Karpas-422 (cell line): ENCODE measurements around the gene JTB. TPM values are rescaled to one million over a fixed set of nuclear protein-coding genes. Genes with fewer than 3 reads are reported as not detected.
A peak's percentile ranks its signal among the peaks of the same experiment; 100 is the strongest.

ENCODE experiments used
- DNase-seq: peaks from one replicate; pipeline ENCODE4 v3.0.0-alpha.2; 2015
- H2AFZ ChIP-seq: fragments of 200-600 bp; sonication (generic); 2 replicates; pipeline ENCODE4 v1.6.1; 2014; ENCODE audit warnings: antibody characterized with exemption, low read length, mixed read lengths
- H3K27ac ChIP-seq: fragments of 200-600 bp; sonication (generic); 2 replicates; pipeline ENCODE4 v1.5.1; 2014; ENCODE audit warnings: mild to moderate bottlenecking, low read length, moderate library complexity
- H3K27me3 ChIP-seq: fragments of 200-600 bp; sonication (generic); 2 replicates; pipeline ENCODE4 v1.6.1; 2014; ENCODE audit warnings: low read length, mixed read lengths
- H3K36me3 ChIP-seq: fragments of 200-600 bp; sonication (generic); 2 replicates; pipeline ENCODE4 v1.6.1; 2014; ENCODE audit warnings: low read length, mixed read lengths; ENCODE audit not compliant: insufficient read depth
- H3K4me1 ChIP-seq: fragments of 200-600 bp; sonication (generic); 2 replicates; pipeline ENCODE4 v1.6.1; 2014; ENCODE audit warnings: mild to moderate bottlenecking, low read length, mixed read lengths
- H3K4me2 ChIP-seq: fragments of 200-600 bp; sonication (generic); 2 replicates; pipeline ENCODE4 v1.6.1; 2014; ENCODE audit warnings: low read length, low read depth, mild to moderate bottlenecking; ENCODE audit not compliant: poor library complexity, severe bottlenecking
- H3K4me3 ChIP-seq: fragments of 200-600 bp; sonication (generic); 2 replicates; pipeline ENCODE4 v1.5.1; 2014; ENCODE audit warnings: mild to moderate bottlenecking, antibody characterized with exemption, low read length, mixed read lengths
- H3K79me2 ChIP-seq: fragments of 200-600 bp; sonication (generic); 2 replicates; pipeline ENCODE4 v1.6.1; 2014; ENCODE audit warnings: mild to moderate bottlenecking, low read length, mixed read lengths
- H3K9ac ChIP-seq: fragments of 200-600 bp; sonication (generic); 2 replicates; pipeline ENCODE4 v1.6.0; 2014; ENCODE audit warnings: low read length
- H3K9me2 ChIP-seq: fragments of 200-600 bp; sonication (generic), shearing (Covaris generic); replicated peaks from 2 replicates; pipeline ENCODE4 v1.6.0; 2014; ENCODE audit warnings: mild to moderate bottlenecking, low read length, moderate library complexity; ENCODE audit not compliant: insufficient read depth
- H3K9me3 ChIP-seq: fragments of 300-700, 200-600 bp; sonication (generic); 2 replicates; pipeline ENCODE4 v1.6.1; 2014; ENCODE audit warnings: low read length, mixed read lengths
- H4K20me1 ChIP-seq: fragments of 200-600 bp; sonication (generic); 2 replicates; pipeline ENCODE4 v1.6.1; 2014; ENCODE audit warnings: mild to moderate bottlenecking, antibody characterized with exemption, low read length, low read depth; ENCODE audit not compliant: insufficient read depth
- total RNA-seq: library from RNA; depleted of rRNA; stranded (reverse); fragments of >200 nt; shearing (Covaris generic); gene quantifications from 2 replicates; pipeline ENCODE4 v1.2.3, GENCODE V29; 2014; ENCODE audit warnings: low replicate concordance

The JTB gene
- total RNA-seq, 1 experiment from 2014 or later = 314 TPM

- no peaks in the 10 kb centered on the region for H3K9me2 ChIP-seq
- peaks cover 21% of the 10 kb centered on the region; the same call in 1 of the 2 replicates for H3K36me3 ChIP-seq
- peak overlapping the region; percentile 65 for H3K27ac ChIP-seq
- H3K9me3 ChIP-seq = no peaks in the 10 kb centered on the region
- peaks cover 60% of the 10 kb centered on the region for H3K79me2 ChIP-seq
- H3K4me3 ChIP-seq = peak overlapping the region; percentile 81
- H4K20me1 ChIP-seq = peaks cover 20% of the 10 kb centered on the region; the same call in 1 of the 2 replicates
- no peaks in the 10 kb centered on the region for H3K27me3 ChIP-seq
- H3K4me2 ChIP-seq = peak overlapping the region; percentile 86
- peaks cover 50% of the 10 kb centered on the region for H3K4me1 ChIP-seq
- no peak overlapping the region; the same call in 1 of the 2 replicates for H2AFZ ChIP-seq
- H3K9ac ChIP-seq = peak overlapping the region; percentile 91
- DNase-seq = peak; percentile 48
These were observed 20.3 kb downstream of the JTB start for GRCh38 chr1:153956997-153957715.

GRCh38 chr1:153954826-153955225 lies 22.6 kb downstream of the JTB start:
- Histone ChIP-seq H3K36me3 (peaks cover 21% of the 10 kb centered on the region; the same call in 1 of the 2 replicates), H3K4me2 (no peak overlapping the region), H3K4me3 (no peak overlapping the region)

DNA sequence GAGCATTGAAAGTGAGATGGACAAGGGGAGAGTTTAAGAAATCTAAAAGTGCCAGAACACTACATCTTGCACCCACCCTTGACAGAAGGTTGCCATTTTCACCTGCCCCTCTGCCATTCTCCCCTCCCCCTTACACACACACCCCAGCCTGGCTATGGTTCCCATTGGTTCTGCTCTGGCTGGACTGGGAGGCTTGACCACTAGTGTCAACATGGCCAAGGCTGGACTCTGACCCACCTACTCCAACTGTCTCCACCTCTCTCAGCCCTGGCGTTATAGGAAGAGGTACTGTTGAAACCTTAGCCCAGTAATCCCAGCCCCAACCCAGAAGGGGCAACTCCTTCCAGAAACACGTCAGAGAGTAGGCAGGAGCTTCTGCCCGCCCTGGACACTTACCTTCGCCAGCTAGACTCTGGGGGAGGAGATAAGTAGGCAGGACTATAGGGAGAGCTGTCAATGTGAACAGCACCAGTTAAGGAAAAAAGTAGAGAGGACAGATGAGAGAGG lies 23.6 kb downstream of the JTB start:
- Histone ChIP-seq H3K4me1 (peaks cover 22% of the 10 kb centered on the region), H4K20me1 (peaks cover 20% of the 10 kb centered on the region; the same call in 1 of the 2 replicates), H3K9me3 (no peaks in the 10 kb centered on the region), H3K9me2 (no peaks in the 10 kb centered on the region), H3K4me3 (no peak overlapping the region), H3K79me2 (peaks cover 50% of the 10 kb centered on the region), H3K36me3 (peaks cover 21% of the 10 kb centered on the region; the same call in 1 of the 2 replicates), H3K4me2 (no peak overlapping the region), H3K27me3 (no peaks in the 10 kb centered on the region), H3K27ac (no peak overlapping the region), H3K9ac (no peak overlapping the region), H2AFZ (no peak overlapping the region)
- no peak for DNase-seq

More at GRCh38 chr1:153954826-153955225, 22.6 kb downstream of the JTB start:
- no peak overlapping the region for H3K9ac ChIP-seq
- H3K4me1 ChIP-seq = peaks cover 31% of the 10 kb centered on the region
- H4K20me1 ChIP-seq = peaks cover 20% of the 10 kb centered on the region; the same call in 1 of the 2 replicates
- no peaks in the 10 kb centered on the region for H3K27me3 ChIP-seq
- H2AFZ ChIP-seq = no peak overlapping the region
- H3K9me3 ChIP-seq = no peaks in the 10 kb centered on the region
- no peak for DNase-seq
- H3K79me2 ChIP-seq = peaks cover 50% of the 10 kb centered on the region
- no peaks in the 10 kb centered on the region for H3K9me2 ChIP-seq
- no peak overlapping the region for H3K27ac ChIP-seq

- H3K4me2 ChIP-seq = no peak overlapping the region
- no peak overlapping the region for H3K4me3 ChIP-seq
- H4K20me1 ChIP-seq = peaks cover 12% of the 10 kb centered on the region; the same call in 1 of the 2 replicates
- H3K9me3 ChIP-seq = no peaks in the 10 kb centered on the region
- H3K9ac ChIP-seq = no peak overlapping the region
- H2AFZ ChIP-seq = no peak overlapping the region
- no peak for DNase-seq
- peaks cover 21% of the 10 kb centered on the region; the same call in 1 of the 2 replicates for H3K36me3 ChIP-seq
- no peak overlapping the region for H3K27ac ChIP-seq
- H3K9me2 ChIP-seq = no peaks in the 10 kb centered on the region
- no peaks in the 10 kb centered on the region for H3K27me3 ChIP-seq
- H3K79me2 ChIP-seq = peaks cover 34% of the 10 kb centered on the region
- H3K4me1 ChIP-seq = peaks cover 30% of the 10 kb centered on the region
These were observed 25.7 kb downstream of the JTB start for GRCh38 chr1:153951801-153952200.

GRCh38 chr1:153951183-153951582 lies 26.3 kb downstream of the JTB start:
- no peak for DNase-seq
- H3K27me3 ChIP-seq = no peaks in the 10 kb centered on the region
- peaks cover 26% of the 10 kb centered on the region for H3K4me1 ChIP-seq
- H3K4me2 ChIP-seq = no peak overlapping the region
- H3K9ac ChIP-seq = no peak overlapping the region
- peaks cover 21% of the 10 kb centered on the region; the same call in 1 of the 2 replicates for H3K36me3 ChIP-seq
- peaks cover 28% of the 10 kb centered on the region for H3K79me2 ChIP-seq
- no peaks in the 10 kb centered on the region for H3K9me2 ChIP-seq
- no peak overlapping the region for H3K27ac ChIP-seq
- no peak overlapping the region for H3K4me3 ChIP-seq
- peaks cover 6% of the 10 kb centered on the region; the same call in 1 of the 2 replicates for H4K20me1 ChIP-seq
- H2AFZ ChIP-seq = no peak overlapping the region
- no peaks in the 10 kb centered on the region for H3K9me3 ChIP-seq

DNA sequence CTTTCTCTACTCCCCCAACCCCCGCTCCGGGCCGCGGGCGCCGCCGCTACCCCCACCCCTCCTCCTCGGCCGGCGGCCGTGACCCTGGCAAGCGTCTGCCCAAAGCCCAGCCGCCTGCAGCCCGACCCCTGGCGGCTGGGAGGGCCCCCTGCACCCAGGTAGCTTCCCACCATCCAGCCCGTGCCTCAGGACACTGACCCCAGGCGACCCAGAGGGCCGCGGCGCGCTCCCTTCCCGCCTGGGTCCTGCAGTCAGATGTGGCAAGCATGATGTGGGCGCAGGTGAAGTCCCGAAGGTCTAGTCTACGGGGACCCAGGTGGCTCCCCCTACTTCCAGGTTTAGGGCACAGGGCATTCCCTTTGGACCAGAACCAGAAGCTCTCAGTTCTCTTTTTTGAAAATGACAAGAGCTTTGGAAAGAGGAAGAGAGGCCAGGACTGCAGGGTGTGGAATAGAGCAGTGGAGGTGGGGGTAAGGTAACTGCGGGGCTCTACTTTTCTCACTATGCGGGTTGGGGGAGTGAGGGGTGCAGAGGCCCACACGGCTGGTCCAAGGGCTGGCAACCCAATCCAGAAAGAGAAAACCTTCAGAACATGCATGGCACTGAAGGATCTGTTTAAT lies 30.7 kb downstream of the JTB start, which contains the start of gene DENND4B:
TSS of gene DENND4B (minus strand) at position 97 of the 620 bp plus-strand sequence. CDS start 2,344 bp downstream, outside the sequence.
- H3K9ac ChIP-seq = peak within 1 kb of the TSS; percentile 94
- peak; percentile 93 for DNase-seq
- no peak within 1 kb of the TSS for H2AFZ ChIP-seq
- peaks cover 15% of the 10 kb centered on the region for H3K36me3 ChIP-seq
- no peaks in the 10 kb centered on the region for H3K9me2 ChIP-seq
- H3K9me3 ChIP-seq = no peaks in the 10 kb centered on the region
- peaks cover 32% of the 10 kb centered on the region for H3K79me2 ChIP-seq
- peaks cover 37% of the 10 kb centered on the region for H3K4me1 ChIP-seq
- peak within 1 kb of the TSS; percentile 96 for H3K27ac ChIP-seq
- H3K4me3 ChIP-seq = peak within 1 kb of the TSS; percentile 78
- peak within 1 kb of the TSS; percentile 98 for H3K4me2 ChIP-seq
- no peaks in the 10 kb centered on the region for H4K20me1 ChIP-seq
- H3K27me3 ChIP-seq = no peaks in the 10 kb centered on the region

- peak overlapping the region; percentile 78 for H3K4me3 ChIP-seq
- H3K9ac ChIP-seq = peak overlapping the region; percentile 94
- peak overlapping the region; percentile 98 for H3K4me2 ChIP-seq
- peak overlapping the region; percentile 96 for H3K27ac ChIP-seq
- no peak overlapping the region for H2AFZ ChIP-seq
- peaks cover 32% of the 10 kb centered on the region for H3K79me2 ChIP-seq
- H3K36me3 ChIP-seq = peaks cover 14% of the 10 kb centered on the region
- DNase-seq = peak; percentile 98
- no peaks in the 10 kb centered on the region for H3K27me3 ChIP-seq
- peaks cover 37% of the 10 kb centered on the region for H3K4me1 ChIP-seq
- no peaks in the 10 kb centered on the region for H4K20me1 ChIP-seq
- H3K9me2 ChIP-seq = no peaks in the 10 kb centered on the region
- H3K9me3 ChIP-seq = no peaks in the 10 kb centered on the region
These were observed 31.5 kb downstream of the JTB start for GRCh38 chr1:153945795-153946621.
